ENCODE measurements around the gene QSOX2.

Gene QSOX2

GRCh38 chr9:136259836-136260235 is 14.2 kb upstream of the QSOX2 start:
- no peak for TF ChIP-seq CTCF (IDR thresholded peaks at IDR 0.05; ENCODE audit: low read depth, low read length, missing control alignments)
- H3K4me3 ChIP-seq (ENCODE audit: low read depth, low read length), result no peak overlapping the region
- in situ Hi-C loops (cut with HindIII; ENCODE audit: low sequenced_read_pairs), result no loop called here
- DNase-seq (ENCODE audit: low read depth), result no peak

GRCh38 chr9:136259517-136259813 is 13.9 kb upstream of the QSOX2 start:
- H3K4me3 ChIP-seq (ENCODE audit: low read depth, low read length), result no peak overlapping the region
- no peak for TF ChIP-seq CTCF (IDR thresholded peaks at IDR 0.05; ENCODE audit: low read depth, low read length, missing control alignments)
- in situ Hi-C loops (cut with HindIII; ENCODE audit: low sequenced_read_pairs), result no loop called here
- DNase-seq (ENCODE audit: low read depth), result no peak

GRCh38 chr9:136258786-136259516 is 13.3 kb upstream of the QSOX2 start:
- DNase-seq (ENCODE audit: low read depth), result no peak
- no peak overlapping the region for H3K4me3 ChIP-seq (ENCODE audit: low read depth, low read length)
- in situ Hi-C loops (cut with HindIII; ENCODE audit: low sequenced_read_pairs), result no loop called here
- TF ChIP-seq CTCF (IDR thresholded peaks at IDR 0.05; ENCODE audit: low read depth, low read length, missing control alignments), result no peak

- TF ChIP-seq CTCF (IDR thresholded peaks at IDR 0.05; ENCODE audit: low read depth, low read length, missing control alignments), result no peak
- in situ Hi-C loops (cut with HindIII; ENCODE audit: low sequenced_read_pairs), result no loop called here
- no peak overlapping the region for H3K4me3 ChIP-seq (ENCODE audit: low read depth, low read length)
- DNase-seq (ENCODE audit: low read depth), result no peak
These were observed 12.7 kb upstream of the QSOX2 start for GRCh38 chr9:136258299-136258625.

GRCh38 chr9:136257381-136258298 is 12.0 kb upstream of the QSOX2 start:
- H3K4me3 ChIP-seq (ENCODE audit: low read depth, low read length), result no peak overlapping the region
- TF ChIP-seq CTCF (IDR thresholded peaks at IDR 0.05; ENCODE audit: low read depth, low read length, missing control alignments), result no peak
- no peak for DNase-seq (ENCODE audit: low read depth)
- in situ Hi-C loops (cut with HindIII; ENCODE audit: low sequenced_read_pairs), result no loop called here

- in situ Hi-C loops (cut with HindIII; ENCODE audit: low sequenced_read_pairs), result no loop called here
- no peak for TF ChIP-seq CTCF (IDR thresholded peaks at IDR 0.05; ENCODE audit: low read depth, low read length, missing control alignments)
- no peak overlapping the region for H3K4me3 ChIP-seq (ENCODE audit: low read depth, low read length)
- DNase-seq (ENCODE audit: low read depth), result no peak
These were observed 10.6 kb upstream of the QSOX2 start for GRCh38 chr9:136255896-136256890.
